ENCODE results near the gene SLX9. TPM values are rescaled to one million over a fixed set of nuclear protein-coding genes. Genes with fewer than 3 reads are reported as not detected.

The SLX9 gene, protein sequence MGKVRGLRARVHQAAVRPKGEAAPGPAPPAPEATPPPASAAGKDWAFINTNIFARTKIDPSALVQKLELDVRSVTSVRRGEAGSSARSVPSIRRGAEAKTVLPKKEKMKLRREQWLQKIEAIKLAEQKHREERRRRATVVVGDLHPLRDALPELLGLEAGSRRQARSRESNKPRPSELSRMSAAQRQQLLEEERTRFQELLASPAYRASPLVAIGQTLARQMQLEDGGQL
- total RNA-seq (2014; rRNA removed) (80.1 and 94.9 TPM in 2 replicates), Bru-seq, nascent RNA (percentile 80 among the genes with signal in this experiment), BruChase-seq, experiment 1, labeled RNA remaining after a 6-hour chase (percentile 72 among the genes with signal in this experiment), BruChase-seq, experiment 2, labeled RNA remaining after a 2-hour chase (percentile 82 among the genes with signal in this experiment)
- long read RNA-seq, partial matches to known transcripts: 30 of 53 reads
- long read RNA-seq, other reads (novel, unspliced or antisense): 15 of 53 reads

DNA sequence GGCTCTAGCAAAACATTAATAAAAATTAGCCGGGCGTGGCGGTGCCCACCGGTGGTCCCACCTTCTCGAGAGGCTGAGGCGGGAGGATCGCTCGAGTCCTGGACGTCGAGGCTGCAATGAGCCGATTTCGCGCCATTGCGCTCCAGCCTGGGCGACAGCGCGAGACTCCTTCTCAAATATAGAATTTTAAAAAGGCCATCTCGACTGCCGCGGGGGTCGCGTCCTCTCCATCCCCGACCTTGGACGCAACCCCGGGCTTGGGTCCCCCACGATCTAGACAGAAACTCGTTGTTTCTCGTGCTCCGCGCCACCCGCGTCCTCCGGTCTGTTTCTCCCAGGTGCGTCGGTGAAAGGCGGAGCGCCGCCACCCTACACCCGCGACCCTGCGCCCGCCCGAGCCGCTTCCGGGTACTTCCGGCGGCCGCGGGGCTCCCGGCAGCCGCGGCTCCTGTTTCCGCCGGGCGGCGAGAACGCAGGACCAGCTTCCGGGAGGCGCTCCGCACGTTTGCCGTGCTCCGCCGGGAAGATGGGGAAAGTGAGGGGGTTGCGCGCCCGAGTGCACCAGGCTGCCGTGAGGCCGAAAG, at the start of gene SLX9:
Gene SLX9 (plus strand): TSS at position 498 of the 584 bp plus-strand sequence. CDS start 29 bp downstream, at position 527.
- DNase-seq: peak; percentile 90
- H3K9me3 ChIP-seq (ENCODE audit: low read length): no peaks in the 10 kb centered on the region
- H3K9ac ChIP-seq (ENCODE audit: low read length): peak within 1 kb of the TSS; percentile 84
- no peaks in the 10 kb centered on the region for H3K27me3 ChIP-seq (ENCODE audit: low read length)
- peak; percentile 83 for ATAC-seq
- H3K36me3 ChIP-seq (ENCODE audit: low read depth, low read length): peaks cover 16% of the 10 kb centered on the region
- peak within 1 kb of the TSS; percentile 89 for H3K4me2 ChIP-seq (ENCODE audit: low read length)
- H2AFZ ChIP-seq (ENCODE audit: low read length): peak within 1 kb of the TSS; percentile 91
- H4K20me1 ChIP-seq (ENCODE audit: low read length): peaks cover 30% of the 10 kb centered on the region
- ChIA-PET POLR2A (ENCODE audit: unreplicated experiment) (no interaction called here), CTCF (interaction anchor here (0.7 kb wide), 1 partner anchor 136 kb away, joined by 3 read pairs; no protein-coding TSS in a partner anchor)
- intact Hi-C loops (cut with micrococcal nuclease): loop anchor here (2.0 to 10.0 kb wide), 3 partner anchors 135 to 189 kb away; partner anchors contain the start of genes ADARB1 and UBE2G2
- H3K4me3 ChIP-seq (ENCODE audit: low read length): peak within 1 kb of the TSS; percentile 95
- BruUV-seq (replicated peaks): no TSS peak
- no peaks in the 10 kb centered on the region for H3F3A ChIP-seq (ENCODE audit: low read length, unreplicated experiment)
- peak within 1 kb of the TSS; percentile 61 for H3K27ac ChIP-seq (ENCODE audit: low read length)
- TF ChIP-seq EZH2 (IDR thresholded peaks at IDR 0.05; ENCODE audit: low read length, unreplicated experiment) (no peak), EZH2phosphoT487 (IDR thresholded peaks at IDR 0.05; ENCODE audit: borderline replicate concordance, low read length) (no peak)
- no peaks in the 10 kb centered on the region for H3K9me2 ChIP-seq (replicated peaks; ENCODE audit: low read length)
- H3K79me2 ChIP-seq (ENCODE audit: low read length): peaks cover 68% of the 10 kb centered on the region
- H3K4me1 ChIP-seq (ENCODE audit: insufficient read depth, low read length): peaks cover 30% of the 10 kb centered on the region

DNA sequence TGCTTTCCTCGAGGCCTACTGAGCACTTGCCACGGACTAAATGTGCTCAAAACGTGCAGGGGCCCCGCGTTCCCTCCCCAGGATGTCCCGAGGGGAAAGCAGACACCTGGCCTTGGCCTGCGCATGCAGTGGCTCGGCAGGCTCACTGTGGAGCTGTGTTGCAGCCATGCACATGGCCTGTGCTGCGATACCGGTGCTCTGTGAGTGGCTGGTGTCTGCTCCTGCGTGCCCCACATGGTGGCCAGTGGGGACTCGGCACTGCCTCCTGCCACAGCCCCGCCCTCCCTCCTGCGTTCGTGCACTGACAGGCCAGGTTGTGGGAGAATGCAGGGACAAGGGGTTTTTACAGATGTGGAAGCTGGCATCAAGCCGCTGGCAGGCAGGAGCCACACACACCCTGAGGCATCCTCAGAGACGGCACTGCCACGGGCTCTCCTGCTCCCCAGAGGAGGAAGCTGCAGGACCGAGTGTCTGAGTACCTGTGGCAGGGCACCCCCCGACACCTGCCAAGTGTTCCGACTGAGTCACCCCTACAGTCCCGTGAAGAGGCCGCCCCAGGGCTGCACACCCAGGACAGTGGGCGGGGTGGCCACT, 49.4 kb upstream of the SLX9 start:
- Histone ChIP-seq H3K4me2 (ENCODE audit: low read length) (no peak overlapping the region), H3K27ac (ENCODE audit: low read length) (no peak overlapping the region), H3K4me1 (ENCODE audit: insufficient read depth, low read length) (no peaks in the 10 kb centered on the region), H3K9me3 (ENCODE audit: low read length) (no peaks in the 10 kb centered on the region), H3K9me2 (replicated peaks; ENCODE audit: low read length) (no peaks in the 10 kb centered on the region), H3K36me3 (ENCODE audit: low read depth, low read length) (no peaks in the 10 kb centered on the region), H4K20me1 (ENCODE audit: low read length) (no peaks in the 10 kb centered on the region), H2AFZ (ENCODE audit: low read length) (no peak overlapping the region), H3K4me3 (ENCODE audit: low read length) (no peak overlapping the region), H3F3A (ENCODE audit: low read length, unreplicated experiment) (no peaks in the 10 kb centered on the region), H3K27me3 (ENCODE audit: low read length) (no peaks in the 10 kb centered on the region), H3K79me2 (ENCODE audit: low read length) (no peaks in the 10 kb centered on the region), H3K9ac (ENCODE audit: low read length) (no peak overlapping the region)
- no TSS peak for BruUV-seq (replicated peaks)
- POLR2A ChIA-PET (ENCODE audit: unreplicated experiment): no interaction called here
- DNase-seq (no peak), ATAC-seq (no peak)
- no peak for TF ChIP-seq EZH2phosphoT487 (IDR thresholded peaks at IDR 0.05; ENCODE audit: borderline replicate concordance, low read length)
- TF ChIP-seq EZH2 (IDR thresholded peaks at IDR 0.05; ENCODE audit: low read length, unreplicated experiment): no peak
- TF ChIP-seq, protein P1, sequence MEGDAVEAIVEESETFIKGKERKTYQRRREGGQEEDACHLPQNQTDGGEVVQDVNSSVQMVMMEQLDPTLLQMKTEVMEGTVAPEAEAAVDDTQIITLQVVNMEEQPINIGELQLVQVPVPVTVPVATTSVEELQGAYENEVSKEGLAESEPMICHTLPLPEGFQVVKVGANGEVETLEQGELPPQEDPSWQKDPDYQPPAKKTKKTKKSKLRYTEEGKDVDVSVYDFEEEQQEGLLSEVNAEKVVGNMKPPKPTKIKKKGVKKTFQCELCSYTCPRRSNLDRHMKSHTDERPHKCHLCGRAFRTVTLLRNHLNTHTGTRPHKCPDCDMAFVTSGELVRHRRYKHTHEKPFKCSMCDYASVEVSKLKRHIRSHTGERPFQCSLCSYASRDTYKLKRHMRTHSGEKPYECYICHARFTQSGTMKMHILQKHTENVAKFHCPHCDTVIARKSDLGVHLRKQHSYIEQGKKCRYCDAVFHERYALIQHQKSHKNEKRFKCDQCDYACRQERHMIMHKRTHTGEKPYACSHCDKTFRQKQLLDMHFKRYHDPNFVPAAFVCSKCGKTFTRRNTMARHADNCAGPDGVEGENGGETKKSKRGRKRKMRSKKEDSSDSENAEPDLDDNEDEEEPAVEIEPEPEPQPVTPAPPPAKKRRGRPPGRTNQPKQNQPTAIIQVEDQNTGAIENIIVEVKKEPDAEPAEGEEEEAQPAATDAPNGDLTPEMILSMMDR (conservative IDR thresholded peaks at IDR 0.05; ENCODE audit: low read depth, low read length): no peak
- intact Hi-C loops (cut with micrococcal nuclease): no loop called here
- CTCF ChIA-PET: no interaction called here

- H3K9ac ChIP-seq (ENCODE audit: low read length): no peak overlapping the region
- no TSS peak for BruUV-seq (replicated peaks)
- CTCF ChIA-PET: no interaction called here
- no peaks in the 10 kb centered on the region for H3K79me2 ChIP-seq (ENCODE audit: low read length)
- no peaks in the 10 kb centered on the region for H3F3A ChIP-seq (ENCODE audit: low read length, unreplicated experiment)
- no peak overlapping the region for H3K4me3 ChIP-seq (ENCODE audit: low read length)
- POLR2A ChIA-PET (ENCODE audit: unreplicated experiment): no interaction called here
- no peaks in the 10 kb centered on the region for H3K27me3 ChIP-seq (ENCODE audit: low read length)
- no peaks in the 10 kb centered on the region for H3K9me3 ChIP-seq (ENCODE audit: low read length)
- DNase-seq (no peak), ATAC-seq (no peak)
- no peaks in the 10 kb centered on the region for H3K4me1 ChIP-seq (ENCODE audit: insufficient read depth, low read length)
- no peaks in the 10 kb centered on the region for H3K36me3 ChIP-seq (ENCODE audit: low read depth, low read length)
- H4K20me1 ChIP-seq (ENCODE audit: low read length): no peaks in the 10 kb centered on the region
- TF ChIP-seq, protein P1 (conservative IDR thresholded peaks at IDR 0.05; ENCODE audit: low read depth, low read length): no peak
- TF ChIP-seq EZH2 (IDR thresholded peaks at IDR 0.05; ENCODE audit: low read length, unreplicated experiment) (no peak), EZH2phosphoT487 (IDR thresholded peaks at IDR 0.05; ENCODE audit: borderline replicate concordance, low read length) (no peak)
- H3K4me2 ChIP-seq (ENCODE audit: low read length): no peak overlapping the region
- intact Hi-C loops (cut with micrococcal nuclease): no loop called here
- no peaks in the 10 kb centered on the region for H3K9me2 ChIP-seq (replicated peaks; ENCODE audit: low read length)
- no peak overlapping the region for H2AFZ ChIP-seq (ENCODE audit: low read length)
- H3K27ac ChIP-seq (ENCODE audit: low read length): no peak overlapping the region
These were observed 48.8 kb upstream of the SLX9 start for GRCh38 chr21:44890961-44891541.
